Peyer's patch (tissue), 4 donors: ENCODE results near the gene ZNF646.

Source experiments
- CTCF ChIP-seq, 6 experiments: fragments of 450-650 bp in 4 of 6; fragments of 200-600 bp in 2 of 6; sonication (generic) in 1 of 6; IDR thresholded peaks; one replicate each; pipeline ENCODE4 v1.5.1; 2017 to 2019; ENCODE audit warnings: antibody characterized with exemption in 6 of 6, mild to moderate bottlenecking in 3 of 6, moderate library complexity in 1 of 6
- POLR2A ChIP-seq, 2 donors: fragments of 450-650 bp; IDR thresholded peaks; one replicate each; pipeline ENCODE4 v1.5.1; 2017; ENCODE audit warnings: antibody characterized with exemption in 2 of 2, mild to moderate bottlenecking in 2 of 2, moderate library complexity in 2 of 2

GRCh38 chr16:31132303-31132979 lies 58.2 kb downstream of the ZNF646 start:
- TF ChIP-seq CTCF (IDR thresholded peaks at IDR 0.05): no peak
- no peak for TF ChIP-seq POLR2A (IDR thresholded peaks at IDR 0.05)
